Left lung (tissue), 14 donors: ENCODE measurements around the gene PGGHG. TPM values are rescaled to one million over a fixed set of nuclear protein-coding genes. Genes with fewer than 3 reads are reported as not detected.

Experiments used
- ATAC-seq: fragments of 200-7000 bp; cut with Tn5 transposase; one replicate; pipeline ENCODE4 v1.9.1; 2020; ENCODE audit warnings: moderate library complexity
- DNase-seq, 4 donors: peaks; one replicate each; pipeline ENCODE4 v3.0.0-alpha.2; 2013 to 2020
- H3K27ac ChIP-seq, 2 donors: fragments of 200-600 bp; sonication (generic) in 1 of 2; one replicate each; pipeline versions ENCODE4 v1.5.0 to v1.8.0; 2020 to 2021
- H3K27me3 ChIP-seq, 2 donors: fragments of 200-600 bp; sonication (generic) in 1 of 2; one replicate each; pipeline versions ENCODE4 v1.5.0 to v1.8.0; 2020 to 2021
- H3K36me3 ChIP-seq, 2 donors: fragments of 200-600 bp; sonication (generic) in 1 of 2; one replicate each; pipeline versions ENCODE4 v1.5.0 to v1.8.0; 2020 to 2021
- H3K4me1 ChIP-seq, 2 donors: fragments of 200-600 bp; one replicate each; pipeline ENCODE4 v1.8.0; 2021
- H3K4me3 ChIP-seq, 2 donors: fragments of 200-600 bp; sonication (generic) in 1 of 2; one replicate each; pipeline versions ENCODE4 v1.5.0 to v1.8.0; 2020 to 2021; ENCODE audit warnings: mild to moderate bottlenecking in 1 of 2
- H3K9me3 ChIP-seq, 2 donors: fragments of 200-600 bp; sonication (generic) in 1 of 2; one replicate each; pipeline versions ENCODE4 v1.5.0 to v1.8.0; 2020 to 2021
- CTCF ChIP-seq, 2 donors: fragments of 200-600 bp; sonication (generic) in 1 of 2; IDR thresholded peaks; one replicate each; pipeline versions ENCODE4 v1.5.0 to v1.8.0; 2021; ENCODE audit warnings: antibody characterized with exemption in 2 of 2
- intact Hi-C, 2 donors: fragments of 100-400 bp; cut with DNase I; formaldehyde crosslinking; loops; one replicate each; pipeline versions ENCODE4 v1.11.2 to v1.14.2; 2022
- long read RNA-seq, 12 donors: library from polyadenylated mRNA in 2 of 12; unstranded in 2 of 12; transcript quantifications; one replicate each; pipeline ENCODE4 v2.0.0 and lab custom pipeline, GENCODE V29; 2019 to 2026
- polyA plus RNA-seq, 6 donors: library from polyadenylated mRNA; unstranded; fragments of 120-200 nt; gene quantifications; one replicate each; pipeline ENCODE4 v1.2.1, GENCODE V29; 2013; ENCODE audit not compliant: insufficient read length in 6 of 6
- total RNA-seq, 2 donors: library from RNA; stranded (reverse); fragmentation: NEBNext Ultra II Directional; extraction: Animal tissue kit (Norgen Biotek cat#: 25700); gene quantifications; one replicate each; pipeline ENCODE4 v1.2.1, GENCODE V29; 2021
- donor health status: DM: no; HTN: yes; CAD: no.
- donor health status: DM: no; HTN: no; CAD: no.

The PGGHG gene
- total RNA-seq (10 to 100 TPM; 47.7 to 75.3 TPM), polyA plus RNA-seq (10 to 100 TPM; 14.2 to 22.9 (median 19.5) TPM)
- long read RNA-seq, donor 1, partial matches to known transcripts = 0 of 1 reads
- long read RNA-seq, donor 1, other reads (novel, unspliced or antisense) = 0 of 1 reads
- long read RNA-seq, donor 2, partial matches to known transcripts = 0 of 1 reads
- long read RNA-seq, donor 2, other reads (novel, unspliced or antisense) = 0 of 1 reads
- long read RNA-seq, donor 3, partial matches to known transcripts = 6 of 6 reads
- long read RNA-seq, donor 3, other reads (novel, unspliced or antisense) = 0 of 6 reads
- long read RNA-seq, donor 4, partial matches to known transcripts = 3 of 5 reads
- long read RNA-seq, donor 4, other reads (novel, unspliced or antisense) = 2 of 5 reads
- long read RNA-seq, donor 5 = 0 reads
- long read RNA-seq, donor 6 = 0 reads
- long read RNA-seq, donor 7 = 0 reads
- long read RNA-seq, donor 8 = 0 reads
- long read RNA-seq, donor 9 = 0 reads
- long read RNA-seq, donor 10, partial matches to known transcripts = 4 of 6 reads
- long read RNA-seq, donor 10, other reads (novel, unspliced or antisense) = 2 of 6 reads
- long read RNA-seq, donor 11, partial matches to known transcripts = 0 of 1 reads
- long read RNA-seq, donor 11, other reads (novel, unspliced or antisense) = 0 of 1 reads
- long read RNA-seq, donor 12 = 0 reads

GRCh38 chr11:288478-289397, at the start of gene PGGHG:
PGGHG (plus strand) TSS chr11:289126; CDS start chr11:289817, 691 bp downstream.
- TF ChIP-seq CTCF (IDR thresholded peaks at IDR 0.05) = no peak
- Histone ChIP-seq H3K27ac (peak within 1 kb of the TSS; percentile 33 to 77), H3K9me3 (no peaks in the 10 kb centered on the region), H3K4me1 (peaks cover 4 to 24% of the 10 kb centered on the region in 2 donors), H3K27me3 (peaks cover 0 to 31% of the 10 kb centered on the region in 2 donors), H3K4me3 (peak within 1 kb of the TSS; percentile 57 to 79), H3K36me3 (peaks cover 0 to 31% of the 10 kb centered on the region in 2 donors)
- DNase-seq (peak in 3 of 4 donors; percentile 65 to 98 (median 83)), ATAC-seq (peak; percentile 92)
- intact Hi-C loops = no loop called here

DNA sequence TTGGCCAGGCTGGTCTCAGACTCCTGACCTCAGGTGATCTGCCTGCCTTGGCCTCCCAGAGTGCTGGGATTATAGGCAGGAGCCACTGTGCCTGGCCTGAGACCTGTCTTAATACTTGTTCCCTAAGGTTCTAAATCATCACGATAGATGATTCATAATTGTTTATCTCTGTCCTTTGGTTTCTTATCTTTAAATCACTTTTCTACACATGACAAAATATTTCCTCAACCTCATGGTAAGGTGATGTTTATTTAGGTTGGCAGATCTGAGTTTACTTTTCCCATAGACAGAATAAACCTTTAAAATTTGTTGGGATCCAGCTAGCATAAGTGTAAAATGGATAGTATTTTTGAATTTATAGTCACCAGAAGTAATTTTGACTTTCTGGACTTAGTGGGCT, 48.6 kb upstream of the PGGHG start:
- DNase-seq = no peak
- TF ChIP-seq CTCF (IDR thresholded peaks at IDR 0.05) = no peak
- intact Hi-C loops = no loop called here
- H3K4me1 ChIP-seq = peaks cover 11 to 28% of the 10 kb centered on the region in 2 donors
- ATAC-seq = no peak
- H3K9me3 ChIP-seq = no peaks in the 10 kb centered on the region
- no peak overlapping the region for H3K4me3 ChIP-seq
- H3K27me3 ChIP-seq = no peaks in the 10 kb centered on the region
- H3K27ac ChIP-seq = no peak overlapping the region
- peaks cover 0 to 65% of the 10 kb centered on the region in 2 donors for H3K36me3 ChIP-seq

DNA sequence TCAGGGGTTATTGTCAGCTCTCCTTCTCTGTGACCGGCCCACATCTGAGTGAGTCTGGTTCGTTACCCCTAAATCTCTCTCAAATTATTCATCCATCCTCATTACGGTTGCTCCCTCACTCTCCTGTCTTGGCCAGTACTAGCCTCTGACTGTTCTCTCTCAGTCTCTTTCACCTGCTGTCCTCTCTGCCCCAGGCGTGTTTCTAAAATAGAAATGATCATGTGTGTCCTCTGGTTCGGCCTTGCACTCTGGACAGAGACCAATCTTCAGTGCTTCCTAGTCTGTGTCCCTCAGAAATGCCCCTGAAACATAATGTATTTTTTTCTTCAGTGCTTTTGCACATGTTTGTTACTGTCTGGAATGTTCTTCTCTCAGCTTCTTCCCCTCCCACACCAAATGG, 47.3 kb upstream of the PGGHG start:
- Histone ChIP-seq H3K4me3 (no peak overlapping the region), H3K27me3 (no peaks in the 10 kb centered on the region), H3K9me3 (no peaks in the 10 kb centered on the region), H3K4me1 (peaks cover 9 to 23% of the 10 kb centered on the region in 2 donors), H3K27ac (no peak overlapping the region), H3K36me3 (peaks cover 0 to 76% of the 10 kb centered on the region in 2 donors)
- TF ChIP-seq CTCF (IDR thresholded peaks at IDR 0.05) = no peak
- DNase-seq (no peak), ATAC-seq (no peak)
- intact Hi-C loops = no loop called here

DNA sequence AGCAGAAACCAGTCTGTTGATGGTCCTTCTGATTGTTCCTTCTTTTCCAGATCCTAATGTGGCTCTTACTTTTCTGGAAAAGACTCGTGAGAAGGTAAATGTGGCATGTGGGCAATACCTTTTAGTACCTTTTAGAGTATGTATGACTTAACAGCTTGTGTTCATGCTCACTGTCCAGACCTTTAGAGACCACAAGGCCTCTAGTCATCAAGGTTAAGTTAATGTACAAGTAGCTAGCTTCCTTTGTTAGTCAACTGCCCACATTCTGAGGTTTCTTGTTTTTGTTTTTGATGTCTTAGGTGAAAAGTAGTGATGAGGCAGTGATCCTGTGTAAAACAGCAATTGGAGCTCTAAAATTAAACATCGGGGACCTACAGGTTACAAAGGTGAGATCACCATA, 44.5 kb upstream of the PGGHG start:
- TF ChIP-seq CTCF (IDR thresholded peaks at IDR 0.05) = no peak
- intact Hi-C loops = no loop called here
- H3K36me3 ChIP-seq = peaks cover 0 to 95% of the 10 kb centered on the region in 2 donors
- peaks cover 0 to 3% of the 10 kb centered on the region in 2 donors for H3K4me1 ChIP-seq
- H3K4me3 ChIP-seq = no peak overlapping the region
- H3K9me3 ChIP-seq = no peaks in the 10 kb centered on the region
- H3K27me3 ChIP-seq = no peaks in the 10 kb centered on the region
- DNase-seq (no peak), ATAC-seq (no peak)
- H3K27ac ChIP-seq = no peak overlapping the region
